SK-N-SH treated with all-trans-retinoic acid at 6 μM for 48 hours (cell line): ENCODE measurements around the gene MRPL34.

Experiments used
- ATAC-seq: fragments of 200-7000 bp; cut with Tn5 transposase; 3 replicates; pipeline ENCODE4 v1.9.1; 2020; ENCODE audit warnings: mild to moderate bottlenecking, moderate library complexity
- ARNTL ChIP-seq: fragments of 450-650 bp; formaldehyde crosslinking; IDR thresholded peaks from 2 replicates; pipeline ENCODE4 v1.5.0; 2020; ENCODE audit warnings: low read depth, mild to moderate bottlenecking, moderate library complexity, borderline replicate concordance
- BACH2 ChIP-seq: fragments of 250-450 bp; sonication (Bioruptor Pico); IDR thresholded peaks from 2 replicates; pipeline ENCODE4 v1.9.0; 2021; ENCODE audit warnings: mild to moderate bottlenecking, borderline replicate concordance
- CREB5 ChIP-seq: fragments of 250-450 bp; sonication (Bioruptor Pico); IDR thresholded peaks from 2 replicates; pipeline ENCODE4 v1.5.1; 2020; ENCODE audit warnings: low read depth, mild to moderate bottlenecking, moderate library complexity
- CSDC2 ChIP-seq: fragments of 250-450 bp; sonication (Bioruptor Pico); IDR thresholded peaks from 2 replicates; pipeline ENCODE4 v1.5.0; 2020; ENCODE audit warnings: mild to moderate bottlenecking, moderate library complexity
- CSRNP3 ChIP-seq: fragments of 250-450 bp; sonication (Bioruptor Pico); IDR thresholded peaks from 2 replicates; pipeline ENCODE4 v1.5.1; 2021; ENCODE audit warnings: mild to moderate bottlenecking, moderate library complexity
- ESRRG ChIP-seq: fragments of 250-450 bp; sonication (Bioruptor Pico); IDR thresholded peaks from 2 replicates; pipeline ENCODE4 v1.6.1; 2021; ENCODE audit warnings: mild to moderate bottlenecking
- GLIS3 ChIP-seq: fragments of 250-450 bp; sonication (Bioruptor Pico); IDR thresholded peaks from 2 replicates; pipeline ENCODE4 v1.5.0; 2020; ENCODE audit warnings: mild to moderate bottlenecking, moderate library complexity
- ISL1 ChIP-seq: fragments of 250-450 bp; sonication (Bioruptor Pico); IDR thresholded peaks from 2 replicates; pipeline ENCODE4 v2.1.2; 2022; ENCODE audit warnings: mild to moderate bottlenecking, moderate library complexity
- OSR1 ChIP-seq: fragments of 250-450 bp; sonication (Bioruptor Pico); IDR thresholded peaks from 2 replicates; pipeline ENCODE4 v1.8.0; 2022; ENCODE audit warnings: moderate library complexity, mild to moderate bottlenecking, inconsistent platforms
- PATZ1 ChIP-seq: fragments of 250-450 bp; sonication (Bioruptor Pico); IDR thresholded peaks from 2 replicates; pipeline ENCODE4 v1.8.0; 2020; ENCODE audit warnings: mild to moderate bottlenecking, moderate library complexity, borderline replicate concordance
- POU6F1 ChIP-seq: fragments of 250-450 bp; sonication (Bioruptor Pico); IDR thresholded peaks from 2 replicates; pipeline ENCODE4 v1.8.0; 2021; ENCODE audit warnings: low read depth, mild to moderate bottlenecking, moderate library complexity, borderline replicate concordance
- PPARA ChIP-seq: fragments of 250-450 bp; sonication (Bioruptor Pico); IDR thresholded peaks from 2 replicates; pipeline ENCODE4 v1.5.0; 2020; ENCODE audit warnings: mild to moderate bottlenecking, borderline replicate concordance
- RARB ChIP-seq: fragments of 250-450 bp; sonication (Bioruptor Pico); IDR thresholded peaks from 2 replicates; pipeline ENCODE4 v1.8.0; 2021; ENCODE audit warnings: mild to moderate bottlenecking, moderate library complexity
- SNAI2 ChIP-seq: fragments of 250-450 bp; sonication (Bioruptor Pico); IDR thresholded peaks from 2 replicates; pipeline ENCODE4 v1.5.0; 2020; ENCODE audit warnings: mild to moderate bottlenecking, moderate library complexity
- TCF4 ChIP-seq: fragments of 250-450 bp; sonication (Bioruptor Pico); IDR thresholded peaks from 2 replicates; pipeline ENCODE4 v1.8.0; 2021; ENCODE audit warnings: mild to moderate bottlenecking, moderate library complexity, borderline replicate concordance
- TOX ChIP-seq: fragments of 250-450 bp; sonication (Bioruptor Pico); IDR thresholded peaks from 2 replicates; pipeline ENCODE4 v1.8.0; 2021; ENCODE audit warnings: mild to moderate bottlenecking, moderate library complexity, borderline replicate concordance
- TSHZ2 ChIP-seq: fragments of 250-450 bp; sonication (Bioruptor Pico); IDR thresholded peaks from 2 replicates; pipeline ENCODE4 v1.5.0; 2020; ENCODE audit warnings: mild to moderate bottlenecking, moderate library complexity
- ZC3H10 ChIP-seq: fragments of 250-450 bp; sonication (Bioruptor Pico); IDR thresholded peaks from 2 replicates; pipeline ENCODE4 v1.5.1; 2021; ENCODE audit warnings: mild to moderate bottlenecking, moderate library complexity
- ZFP3 ChIP-seq: fragments of 250-450 bp; sonication (Bioruptor Pico); IDR thresholded peaks from 2 replicates; pipeline ENCODE4 v1.5.0; 2020; ENCODE audit warnings: mild to moderate bottlenecking, moderate library complexity
- ZFP30 ChIP-seq: fragments of 450-650 bp; formaldehyde crosslinking; IDR thresholded peaks from 2 replicates; pipeline ENCODE4 v1.5.0; 2022; ENCODE audit warnings: mild to moderate bottlenecking, moderate library complexity
- ZNF565 ChIP-seq: fragments of 450-650 bp; formaldehyde crosslinking; conservative IDR thresholded peaks from 2 replicates; pipeline ENCODE4 v1.5.0; 2020; ENCODE audit warnings: low read depth, mild to moderate bottlenecking, moderate library complexity
- ZNF70 ChIP-seq: fragments of 450-650 bp; formaldehyde crosslinking; IDR thresholded peaks from 2 replicates; pipeline ENCODE4 v1.5.0; 2020; ENCODE audit warnings: mild to moderate bottlenecking, moderate library complexity
- ZNF8 ChIP-seq: fragments of 450-650 bp; formaldehyde crosslinking; IDR thresholded peaks from 2 replicates; pipeline ENCODE4 v1.5.0; 2020; ENCODE audit warnings: mild to moderate bottlenecking, moderate library complexity

Gene MRPL34

GRCh38 chr19:17321655-17322489 is 16.2 kb downstream of the MRPL34 start:
- ATAC-seq = peak; percentile 11
- TF ChIP-seq ZFP3 (CRISPR knock-in tag) (no peak), ZNF70 (CRISPR knock-in tag) (no peak), PPARA (no peak), ZC3H10 (CRISPR knock-in tag) (no peak), ISL1 (CRISPR knock-in tag) (no peak)

GRCh38 chr19:17322854-17323253 is 17.2 kb downstream of the MRPL34 start:
- ATAC-seq = no peak; the same call in 2 of the 3 replicates
- no peak for TF ChIP-seq ARNTL (CRISPR knock-in tag)
- no peak for TF ChIP-seq OSR1
- no peak for TF ChIP-seq POU6F1
- TF ChIP-seq SNAI2 (CRISPR knock-in tag) = no peak
- no peak for TF ChIP-seq TSHZ2 (CRISPR knock-in tag)
- TF ChIP-seq ZFP3 (CRISPR knock-in tag) = no peak
- TF ChIP-seq ZNF565 (CRISPR knock-in tag) = no peak
- no peak for TF ChIP-seq BACH2 (CRISPR knock-in tag)
- TF ChIP-seq ZNF70 (CRISPR knock-in tag) = no peak

GRCh38 chr19:17323300-17323963 is 17.8 kb downstream of the MRPL34 start:
- TF ChIP-seq ZNF565 (CRISPR knock-in tag) = no peak
- no peak for TF ChIP-seq POU6F1
- no peak for TF ChIP-seq PPARA
- no peak for TF ChIP-seq CSDC2 (CRISPR knock-in tag)
- no peak for TF ChIP-seq ZC3H10 (CRISPR knock-in tag)
- TF ChIP-seq ZFP3 (CRISPR knock-in tag) = no peak
- no peak for TF ChIP-seq ZFP30 (CRISPR knock-in tag)
- no peak for TF ChIP-seq GLIS3 (CRISPR knock-in tag)
- TF ChIP-seq TOX (CRISPR knock-in tag) = no peak
- TF ChIP-seq ARNTL (CRISPR knock-in tag) = no peak
- no peak for TF ChIP-seq OSR1
- TF ChIP-seq BACH2 (CRISPR knock-in tag) = no peak
- no peak for TF ChIP-seq CREB5 (CRISPR knock-in tag)
- TF ChIP-seq CSRNP3 = no peak
- no peak for TF ChIP-seq PATZ1 (CRISPR knock-in tag)
- no peak for TF ChIP-seq ZNF8 (CRISPR knock-in tag)
- no peak for TF ChIP-seq RARB (CRISPR knock-in tag)
- no peak for TF ChIP-seq TCF4 (CRISPR knock-in tag)
- no peak for TF ChIP-seq ESRRG (CRISPR knock-in tag)
- no peak for TF ChIP-seq SNAI2 (CRISPR knock-in tag)
- no peak for ATAC-seq
